Astrocyte (in vitro differentiated cells and primary cell): ENCODE measurements around the gene OSGIN1. TPM values are rescaled to one million over a fixed set of nuclear protein-coding genes. Genes with fewer than 3 reads are reported as not detected.
A peak's percentile ranks its signal among the peaks of the same experiment; 100 is the strongest.

ENCODE experiments used
- DNase-seq: peaks from one replicate; pipeline ENCODE4 v3.0.0-alpha.2; 2010; ENCODE audit warnings: low read depth
- FAIRE-seq: peaks from 2 replicates; lab custom pipeline; 2011; peaks lifted over from hg19 to GRCh38; lab: Jason Lieb, UNC
- H2AFZ ChIP-seq: 2 replicates; pipeline ENCODE4 v1.6.0; 2012; ENCODE audit warnings: low read depth, low read length, inconsistent platforms
- H3K27ac ChIP-seq: 2 replicates; pipeline ENCODE4 v1.5.1; 2011; ENCODE audit warnings: low read depth, low read length, inconsistent platforms
- H3K27me3 ChIP-seq: 2 replicates; pipeline ENCODE4 v1.6.0; 2011; ENCODE audit warnings: low read length, inconsistent platforms; ENCODE audit not compliant: insufficient read depth
- H3K36me3 ChIP-seq: 2 replicates; pipeline ENCODE4 v1.5.1; 2011; ENCODE audit warnings: low read length, inconsistent platforms; ENCODE audit not compliant: insufficient read depth
- H3K4me1 ChIP-seq: 2 replicates; pipeline ENCODE4 v1.5.1; 2011; ENCODE audit warnings: low read length, inconsistent platforms; ENCODE audit not compliant: insufficient read depth
- H3K4me2 ChIP-seq: 2 replicates; pipeline ENCODE4 v1.6.0; 2012; ENCODE audit warnings: low read length, inconsistent platforms
- H3K4me3 ChIP-seq: 2 replicates; pipeline ENCODE4 v1.5.1; 2011; ENCODE audit warnings: low read depth, mild to moderate bottlenecking, low read length, inconsistent platforms; ENCODE audit not compliant: insufficient read depth
- H3K79me2 ChIP-seq: 2 replicates; pipeline ENCODE4 v1.6.0; 2012; ENCODE audit warnings: mild to moderate bottlenecking, low read length, inconsistent platforms; ENCODE audit not compliant: insufficient read depth
- H3K9ac ChIP-seq: 2 replicates; pipeline ENCODE4 v1.6.0; 2012; ENCODE audit warnings: mild to moderate bottlenecking, low read length, inconsistent platforms
- H3K9me3 ChIP-seq: 2 replicates; pipeline ENCODE4 v1.5.1; 2012; ENCODE audit warnings: low read depth, mild to moderate bottlenecking, low read length, inconsistent platforms; ENCODE audit not compliant: insufficient read depth
- H4K20me1 ChIP-seq: 2 replicates; pipeline ENCODE4 v1.6.0; 2012; ENCODE audit warnings: low read length, inconsistent platforms; ENCODE audit not compliant: insufficient read depth
- H3K27ac Mint-ChIP-seq: one replicate; pipeline ENCODE4 v1.8.0; 2021; ENCODE audit warnings: mild to moderate bottlenecking, mixed read lengths; ENCODE audit not compliant: unreplicated experiment
- H3K27me3 Mint-ChIP-seq: one replicate; pipeline ENCODE4 v1.8.0; 2021; ENCODE audit warnings: low read depth, mixed read lengths; ENCODE audit not compliant: unreplicated experiment
- H3K36me3 Mint-ChIP-seq: one replicate; pipeline ENCODE4 v1.8.0; 2021; ENCODE audit warnings: low read depth, mixed read lengths; ENCODE audit not compliant: unreplicated experiment
- H3K4me1 Mint-ChIP-seq: one replicate; pipeline ENCODE4 v1.8.0; 2021; ENCODE audit warnings: low read depth, mixed read lengths; ENCODE audit not compliant: unreplicated experiment
- H3K4me3 Mint-ChIP-seq: one replicate; pipeline ENCODE4 v1.8.0; 2021; ENCODE audit warnings: mild to moderate bottlenecking, moderate library complexity, mixed read lengths; ENCODE audit not compliant: unreplicated experiment
- H3K9me3 Mint-ChIP-seq: one replicate; pipeline ENCODE4 v1.8.0; 2021; ENCODE audit warnings: mild to moderate bottlenecking, mixed read lengths; ENCODE audit not compliant: unreplicated experiment
- CTCF ChIP-seq: IDR thresholded peaks from 2 replicates; pipeline ENCODE4 v1.5.1; 2011; ENCODE audit warnings: low read depth, mild to moderate bottlenecking, inconsistent platforms, low read length, moderate library complexity; ENCODE audit not compliant: insufficient read depth
- EZH2 ChIP-seq: IDR thresholded peaks from 2 replicates; pipeline ENCODE4 v1.6.1; 2012; ENCODE audit warnings: mild to moderate bottlenecking, low read length, inconsistent platforms; ENCODE audit not compliant: insufficient read depth
- total RNA-seq: library from RNA; stranded (reverse); gene quantifications from 2 replicates; pipeline ENCODE4 v1.2.1, GENCODE V29; 2021

The OSGIN1 gene
- total RNA-seq, 1 donor from 2014 or later = 0.79 TPM

- no peaks in the 10 kb centered on the region for H3K27me3 Mint-ChIP-seq
- H3K27ac Mint-ChIP-seq = peak overlapping the region; percentile 10
- DNase-seq (no peak), FAIRE-seq (no peak)
- Histone ChIP-seq H3K79me2 (no peaks in the 10 kb centered on the region), H4K20me1 (no peaks in the 10 kb centered on the region), H3K36me3 (peaks cover 13% of the 10 kb centered on the region), H3K4me2 (no peak overlapping the region), H2AFZ (no peak overlapping the region), H3K4me1 (no peaks in the 10 kb centered on the region), H3K4me3 (no peak overlapping the region), H3K9ac (no peak overlapping the region), H3K27ac (no peak overlapping the region), H3K27me3 (no peaks in the 10 kb centered on the region), H3K9me3 (no peaks in the 10 kb centered on the region)
- no peak overlapping the region for H3K4me3 Mint-ChIP-seq
- no peaks in the 10 kb centered on the region for H3K4me1 Mint-ChIP-seq
- peaks cover 7% of the 10 kb centered on the region for H3K9me3 Mint-ChIP-seq
- TF ChIP-seq EZH2 (no peak), CTCF (no peak)
- H3K36me3 Mint-ChIP-seq = peaks cover 24% of the 10 kb centered on the region
Measured at GRCh38 chr16:83917152-83918120, 35.6 kb upstream of the OSGIN1 start.

GRCh38 chr16:83920894-83921491 is 32.0 kb upstream of the OSGIN1 start:
- peaks cover 28% of the 10 kb centered on the region for H3K36me3 Mint-ChIP-seq
- no peak overlapping the region for H3K4me2 ChIP-seq
- no peaks in the 10 kb centered on the region for H3K9me3 ChIP-seq
- no peaks in the 10 kb centered on the region for H4K20me1 ChIP-seq
- H3K79me2 ChIP-seq = no peaks in the 10 kb centered on the region
- H3K4me3 ChIP-seq = no peak overlapping the region
- DNase-seq (no peak), FAIRE-seq (no peak)
- no peak overlapping the region for H3K27ac Mint-ChIP-seq
- H2AFZ ChIP-seq = no peak overlapping the region
- peaks cover 13% of the 10 kb centered on the region for H3K36me3 ChIP-seq
- peaks cover 3% of the 10 kb centered on the region for H3K27me3 Mint-ChIP-seq
- peaks cover 7% of the 10 kb centered on the region for H3K9me3 Mint-ChIP-seq
- H3K27me3 ChIP-seq = no peaks in the 10 kb centered on the region
- no peak overlapping the region for H3K27ac ChIP-seq
- no peak overlapping the region for H3K4me3 Mint-ChIP-seq
- no peaks in the 10 kb centered on the region for H3K4me1 ChIP-seq
- no peak for TF ChIP-seq EZH2
- TF ChIP-seq CTCF = no peak
- no peaks in the 10 kb centered on the region for H3K4me1 Mint-ChIP-seq
- no peak overlapping the region for H3K9ac ChIP-seq
